B cell (primary cell): Measurements from ENCODE around the gene SFMBT2. TPM values are rescaled to one million over a fixed set of nuclear protein-coding genes. Genes with fewer than 3 reads are reported as not detected.

ENCODE experiments used
- ATAC-seq: fragments of 200-7000 bp; cut with Tn5 transposase; one replicate; pipeline ENCODE4 v1.10.0; 2021; ENCODE audit warnings: low read depth, mild to moderate bottlenecking, moderate number of reproducible peaks, moderate library complexity
- CTCF ChIA-PET: fragments of 350-600 bp; sonication (Branson Sonifier 250); formaldehyde crosslinking; loops from one replicate; lab custom pipeline; 2021; ENCODE audit warnings: antibody characterized with exemption, inconsistent platforms; lab: Charles Lee
- POLR2A ChIA-PET: fragments of 350-600 bp; sonication (Branson Sonifier 250); formaldehyde crosslinking; loops from one replicate; lab custom pipeline; 2021; ENCODE audit warnings: antibody characterized with exemption; lab: Charles Lee
- DNase-seq: peaks from one replicate; pipeline ENCODE4 v3.0.0; 2013
- H2AFZ ChIP-seq: 2 replicates; pipeline ENCODE4 v1.6.1; 2012; ENCODE audit warnings: mild to moderate bottlenecking, low read depth, low read length; ENCODE audit not compliant: insufficient read depth, poor library complexity, severe bottlenecking
- H3K27ac ChIP-seq, 2 donors: 1 replicate in 1 of 2; 2 replicates in 1 of 2; pipeline ENCODE4 v1.5.1; 2012 to 2013; ENCODE audit warnings: low read length in 2 of 2, mild to moderate bottlenecking in 2 of 2, moderate library complexity in 1 of 2
- H3K27me3 ChIP-seq, 4 experiments: fragments of 200-600 bp in 1 of 4; sonication (generic) in 1 of 4; replicated peaks in 1 of 4; 1 replicate in 2 of 4; 2 replicates in 2 of 4; pipeline versions ENCODE4 v1.6.1 to v1.7.0; 2013 to 2016; ENCODE audit warnings: low read length in 3 of 4, mild to moderate bottlenecking in 2 of 4, mixed read lengths in 1 of 4, moderate library complexity in 1 of 4; ENCODE audit not compliant: insufficient read depth in 4 of 4, control insufficient read depth in 3 of 4; ENCODE audit errors: control extremely low read depth in 1 of 4
- H3K36me3 ChIP-seq, 2 experiments: replicated peaks in 1 of 2; 1 replicate in 1 of 2; 2 replicates in 1 of 2; pipeline versions ENCODE4 v1.6.1 to v1.7.1; 2013; ENCODE audit warnings: low read length in 1 of 2; ENCODE audit not compliant: insufficient read depth in 2 of 2, control insufficient read depth in 1 of 2; ENCODE audit errors: control extremely low read depth in 1 of 2, extremely low read depth in 1 of 2
- H3K4me1 ChIP-seq, 2 donors: fragments of 200-600 bp in 1 of 2; sonication (generic) in 1 of 2; 1 replicate in 1 of 2; 2 replicates in 1 of 2; pipeline versions ENCODE4 v1.5.1 to v1.6.1; 2013 to 2017; ENCODE audit warnings: low read length in 2 of 2; ENCODE audit not compliant: control insufficient read depth in 2 of 2, insufficient read depth in 2 of 2
- H3K4me2 ChIP-seq: replicated peaks from 2 replicates; pipeline ENCODE3; 2012; ENCODE audit warnings: mild to moderate bottlenecking, low read depth, low read length; ENCODE audit not compliant: poor library complexity, severe bottlenecking
- H3K4me3 ChIP-seq, 5 experiments: fragments of 200-600 bp in 1 of 5; sonication (generic) in 1 of 5; 1 replicate in 3 of 5; 2 replicates in 2 of 5; pipeline versions ENCODE4 v1.5.1 to v1.7.0; 2011 to 2016; ENCODE audit warnings: low read length in 4 of 5, mild to moderate bottlenecking in 4 of 5, low read depth in 2 of 5, control low read depth in 1 of 5, moderate library complexity in 1 of 5; ENCODE audit not compliant: insufficient read depth in 1 of 5; ENCODE audit errors: control extremely low read depth in 1 of 5, extremely low read depth in 1 of 5
- H3K79me2 ChIP-seq: fragments of 200-600 bp; sonication (generic); one replicate; pipeline ENCODE4 v1.6.0; 2016; ENCODE audit warnings: low read length; ENCODE audit not compliant: control insufficient read depth, insufficient read depth
- H3K9ac ChIP-seq: fragments of 200-600 bp; sonication (generic); 2 replicates; pipeline ENCODE4 v1.6.1; 2017; ENCODE audit warnings: mild to moderate bottlenecking, low read length, moderate library complexity
- H3K9me3 ChIP-seq, 3 donors: one replicate each; pipeline versions ENCODE4 v1.6.1 to v1.7.1; 2013; ENCODE audit warnings: low read length in 2 of 3; ENCODE audit not compliant: control insufficient read depth in 2 of 3, insufficient read depth in 1 of 3; ENCODE audit errors: control extremely low read depth in 1 of 3
- H4K20me1 ChIP-seq: 2 replicates; pipeline ENCODE4 v1.6.0; 2012; ENCODE audit warnings: mild to moderate bottlenecking, low read length; ENCODE audit not compliant: insufficient read depth, control insufficient read depth, poor library complexity, severe bottlenecking
- H3K27ac Mint-ChIP-seq: one replicate; pipeline ENCODE4 v1.8.0; 2021; ENCODE audit warnings: mixed read lengths
- H3K27me3 Mint-ChIP-seq: one replicate; pipeline ENCODE4 v1.8.0; 2021; ENCODE audit warnings: mixed read lengths
- H3K4me1 Mint-ChIP-seq: one replicate; pipeline ENCODE4 v1.8.0; 2021; ENCODE audit warnings: mixed read lengths
- H3K4me3 Mint-ChIP-seq: one replicate; pipeline ENCODE4 v1.8.0; 2021; ENCODE audit warnings: mixed read lengths
- H3K9me3 Mint-ChIP-seq: one replicate; pipeline ENCODE4 v1.8.0; 2022; ENCODE audit warnings: mixed read lengths; ENCODE audit not compliant: insufficient read depth
- EZH2 ChIP-seq: IDR thresholded peaks from 2 replicates; pipeline ENCODE4 v1.6.1; 2012; ENCODE audit warnings: borderline replicate concordance, low read depth, mild to moderate bottlenecking, moderate library complexity, low read length; ENCODE audit not compliant: insufficient read depth, poor library complexity, severe bottlenecking
- WGBS: methylation state at CpG from one replicate; pipeline ENCODE4 v1.1.5; 2013; ENCODE audit warnings: missing lambda C conversion rate; ENCODE audit not compliant: insufficient coverage; 5-methylcytosine and 5-hydroxymethylcytosine counted together
- intact Hi-C: fragments of 100-400 bp; cut with micrococcal nuclease; formaldehyde crosslinking; loops from one replicate; pipeline ENCODE4 v1.10.0; 2022
- polyA plus RNA-seq: library from polyadenylated mRNA; depleted of rRNA; stranded (reverse); fragments of >200 nt; gene quantifications from 2 replicates; pipeline ENCODE4 v1.2.3, GENCODE V29; 2012
- total RNA-seq, 2 donors: library from RNA; stranded (reverse); fragments of 120-200 nt in 1 of 2; gene quantifications; 1 replicate in 1 of 2; 2 replicates in 1 of 2; pipeline versions ENCODE4 v1.2.3 to v1.2.4, GENCODE V29; 2013 to 2022
- TF ChIP-seq, protein P1 (sequence below): fragments of 200-600 bp; IDR thresholded peaks from one replicate; pipeline ENCODE4 v1.8.0; 2022; ENCODE audit warnings: antibody characterized with exemption, mild to moderate bottlenecking

The SFMBT2 gene
- total and polyA plus RNA-seq, 2 donors (not counting 1 experiment from before 2014, with no cell fraction given), result 2.3 to 24.0 TPM

GRCh38 chr10:7277867-7278266 is 133.0 kb downstream of the SFMBT2 start:
- TF ChIP-seq, protein P1, sequence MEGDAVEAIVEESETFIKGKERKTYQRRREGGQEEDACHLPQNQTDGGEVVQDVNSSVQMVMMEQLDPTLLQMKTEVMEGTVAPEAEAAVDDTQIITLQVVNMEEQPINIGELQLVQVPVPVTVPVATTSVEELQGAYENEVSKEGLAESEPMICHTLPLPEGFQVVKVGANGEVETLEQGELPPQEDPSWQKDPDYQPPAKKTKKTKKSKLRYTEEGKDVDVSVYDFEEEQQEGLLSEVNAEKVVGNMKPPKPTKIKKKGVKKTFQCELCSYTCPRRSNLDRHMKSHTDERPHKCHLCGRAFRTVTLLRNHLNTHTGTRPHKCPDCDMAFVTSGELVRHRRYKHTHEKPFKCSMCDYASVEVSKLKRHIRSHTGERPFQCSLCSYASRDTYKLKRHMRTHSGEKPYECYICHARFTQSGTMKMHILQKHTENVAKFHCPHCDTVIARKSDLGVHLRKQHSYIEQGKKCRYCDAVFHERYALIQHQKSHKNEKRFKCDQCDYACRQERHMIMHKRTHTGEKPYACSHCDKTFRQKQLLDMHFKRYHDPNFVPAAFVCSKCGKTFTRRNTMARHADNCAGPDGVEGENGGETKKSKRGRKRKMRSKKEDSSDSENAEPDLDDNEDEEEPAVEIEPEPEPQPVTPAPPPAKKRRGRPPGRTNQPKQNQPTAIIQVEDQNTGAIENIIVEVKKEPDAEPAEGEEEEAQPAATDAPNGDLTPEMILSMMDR, result no peak
- no peak for TF ChIP-seq EZH2
- H3K27me3 ChIP-seq, result no peaks in the 10 kb centered on the region
- H3K4me3 Mint-ChIP-seq, result no peak overlapping the region
- ATAC-seq (no peak), DNase-seq (no peak)
- H3K9ac ChIP-seq, result no peak overlapping the region
- no peak overlapping the region for H3K4me3 ChIP-seq
- 100% methylated on average over 5 of the region's 6 CpGs for WGBS
- H3K9me3 Mint-ChIP-seq, result no peaks in the 10 kb centered on the region
- no peaks in the 10 kb centered on the region for H3K9me3 ChIP-seq
- ChIA-PET POLR2A (no interaction called here), CTCF (no interaction called here)
- H3K4me1 ChIP-seq, result no peaks in the 10 kb centered on the region
- H3K4me2 ChIP-seq, result no peak overlapping the region
- H3K27ac Mint-ChIP-seq, result no peak overlapping the region
- no peaks in the 10 kb centered on the region for H3K79me2 ChIP-seq
- H2AFZ ChIP-seq, result no peak overlapping the region
- no peaks in the 10 kb centered on the region for H3K27me3 Mint-ChIP-seq
- H4K20me1 ChIP-seq, result no peaks in the 10 kb centered on the region
- no peak overlapping the region for H3K27ac ChIP-seq
- H3K4me1 Mint-ChIP-seq, result peaks cover 1% of the 10 kb centered on the region
- intact Hi-C loops, result no loop called here
- peaks cover 0 to 1% of the 10 kb centered on the region in 2 experiments for H3K36me3 ChIP-seq

- Mint-ChIP-seq H3K4me1 (peaks cover 1% of the 10 kb centered on the region), H3K27ac (no peak overlapping the region), H3K9me3 (no peaks in the 10 kb centered on the region), H3K27me3 (no peaks in the 10 kb centered on the region), H3K4me3 (no peak overlapping the region)
- Histone ChIP-seq H3K79me2 (no peaks in the 10 kb centered on the region), H3K4me1 (no peaks in the 10 kb centered on the region), H3K9ac (no peak overlapping the region), H3K4me3 (no peak overlapping the region), H4K20me1 (no peaks in the 10 kb centered on the region), H3K36me3 (peaks cover 0 to 1% of the 10 kb centered on the region in 2 experiments), H2AFZ (no peak overlapping the region), H3K27me3 (no peaks in the 10 kb centered on the region), H3K9me3 (peaks cover 0 to under 1% (median 0%) of the 10 kb centered on the region in 3 donors), H3K27ac (no peak overlapping the region), H3K4me2 (no peak overlapping the region)
- 80% methylated on average over 1 of the region's 2 CpGs for WGBS
- DNase-seq (no peak), ATAC-seq (no peak)
- POLR2A ChIA-PET, result no interaction called here
- intact Hi-C loops, result no loop called here
- no peak for TF ChIP-seq EZH2
- TF ChIP-seq, protein P1, result no peak
- CTCF ChIA-PET, result no interaction called here
These were observed 133.4 kb downstream of the SFMBT2 start for GRCh38 chr10:7277432-7277831.
